Adrenal gland (tissue), 5 donors: ENCODE results near the gene PRSS53.

ENCODE experiments used
- POLR2A ChIP-seq, 2 donors: fragments of 450-650 bp; IDR thresholded peaks; one replicate each; pipeline ENCODE4 v1.6.1; 2017; ENCODE audit warnings: antibody characterized with exemption in 2 of 2, mild to moderate bottlenecking in 2 of 2, moderate library complexity in 1 of 2
- TF ChIP-seq, protein P1 (sequence below), 6 experiments: fragments of 450-650 bp in 4 of 6; fragments of 200-600 bp in 2 of 6; sonication (generic) in 1 of 6; IDR thresholded peaks; 1 replicate in 5 of 6; 2 replicates in 1 of 6; pipeline versions ENCODE4 v1.5.1 to v1.8.0; 2016 to 2021; ENCODE audit warnings: antibody characterized with exemption in 6 of 6, mild to moderate bottlenecking in 2 of 6, moderate library complexity in 1 of 6
- donor health status: DM: no; HTN: no; CAD: no.

DNA sequence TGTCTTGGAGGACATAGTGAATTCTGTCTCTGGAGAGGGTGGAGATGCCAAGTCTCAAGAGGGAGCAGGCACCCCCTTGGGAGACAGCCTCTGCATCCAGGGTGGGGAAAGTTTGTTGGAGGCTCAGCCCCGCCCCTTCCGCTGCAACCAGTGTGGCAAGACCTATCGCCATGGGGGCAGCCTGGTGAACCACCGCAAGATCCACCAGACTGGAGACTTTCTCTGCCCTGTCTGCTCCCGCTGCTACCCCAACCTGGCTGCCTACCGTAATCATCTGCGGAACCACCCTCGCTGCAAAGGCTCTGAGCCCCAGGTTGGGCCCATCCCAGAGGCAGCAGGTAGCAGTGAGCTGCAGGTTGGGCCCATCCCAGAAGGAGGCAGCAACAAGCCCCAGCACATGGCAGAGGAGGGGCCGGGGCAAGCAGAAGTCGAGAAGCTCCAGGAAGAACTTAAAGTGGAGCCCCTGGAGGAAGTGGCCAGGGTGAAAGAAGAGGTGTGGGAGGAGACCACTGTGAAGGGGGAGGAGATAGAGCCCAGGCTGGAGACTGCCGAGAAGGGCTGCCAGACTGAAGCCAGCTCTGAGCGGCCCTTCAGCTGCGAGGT, 9.3 kb downstream of the PRSS53 start:
- TF ChIP-seq, protein P1, sequence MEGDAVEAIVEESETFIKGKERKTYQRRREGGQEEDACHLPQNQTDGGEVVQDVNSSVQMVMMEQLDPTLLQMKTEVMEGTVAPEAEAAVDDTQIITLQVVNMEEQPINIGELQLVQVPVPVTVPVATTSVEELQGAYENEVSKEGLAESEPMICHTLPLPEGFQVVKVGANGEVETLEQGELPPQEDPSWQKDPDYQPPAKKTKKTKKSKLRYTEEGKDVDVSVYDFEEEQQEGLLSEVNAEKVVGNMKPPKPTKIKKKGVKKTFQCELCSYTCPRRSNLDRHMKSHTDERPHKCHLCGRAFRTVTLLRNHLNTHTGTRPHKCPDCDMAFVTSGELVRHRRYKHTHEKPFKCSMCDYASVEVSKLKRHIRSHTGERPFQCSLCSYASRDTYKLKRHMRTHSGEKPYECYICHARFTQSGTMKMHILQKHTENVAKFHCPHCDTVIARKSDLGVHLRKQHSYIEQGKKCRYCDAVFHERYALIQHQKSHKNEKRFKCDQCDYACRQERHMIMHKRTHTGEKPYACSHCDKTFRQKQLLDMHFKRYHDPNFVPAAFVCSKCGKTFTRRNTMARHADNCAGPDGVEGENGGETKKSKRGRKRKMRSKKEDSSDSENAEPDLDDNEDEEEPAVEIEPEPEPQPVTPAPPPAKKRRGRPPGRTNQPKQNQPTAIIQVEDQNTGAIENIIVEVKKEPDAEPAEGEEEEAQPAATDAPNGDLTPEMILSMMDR (IDR thresholded peaks at IDR 0.05), result no peak
- no peak for TF ChIP-seq POLR2A (IDR thresholded peaks at IDR 0.05)
